ENCODE data around the gene SH2D6. TPM values are rescaled to one million over a fixed set of nuclear protein-coding genes. Genes with fewer than 3 reads are reported as not detected.

The SH2D6 gene
- total and polyA plus RNA-seq, 9 of the 15 experiments (the other 6 are each of a cell fraction or from before 2014, with no cell fraction given) = 0.07 to 0.76 (median 0.33) TPM; not detected in 2

DNA sequence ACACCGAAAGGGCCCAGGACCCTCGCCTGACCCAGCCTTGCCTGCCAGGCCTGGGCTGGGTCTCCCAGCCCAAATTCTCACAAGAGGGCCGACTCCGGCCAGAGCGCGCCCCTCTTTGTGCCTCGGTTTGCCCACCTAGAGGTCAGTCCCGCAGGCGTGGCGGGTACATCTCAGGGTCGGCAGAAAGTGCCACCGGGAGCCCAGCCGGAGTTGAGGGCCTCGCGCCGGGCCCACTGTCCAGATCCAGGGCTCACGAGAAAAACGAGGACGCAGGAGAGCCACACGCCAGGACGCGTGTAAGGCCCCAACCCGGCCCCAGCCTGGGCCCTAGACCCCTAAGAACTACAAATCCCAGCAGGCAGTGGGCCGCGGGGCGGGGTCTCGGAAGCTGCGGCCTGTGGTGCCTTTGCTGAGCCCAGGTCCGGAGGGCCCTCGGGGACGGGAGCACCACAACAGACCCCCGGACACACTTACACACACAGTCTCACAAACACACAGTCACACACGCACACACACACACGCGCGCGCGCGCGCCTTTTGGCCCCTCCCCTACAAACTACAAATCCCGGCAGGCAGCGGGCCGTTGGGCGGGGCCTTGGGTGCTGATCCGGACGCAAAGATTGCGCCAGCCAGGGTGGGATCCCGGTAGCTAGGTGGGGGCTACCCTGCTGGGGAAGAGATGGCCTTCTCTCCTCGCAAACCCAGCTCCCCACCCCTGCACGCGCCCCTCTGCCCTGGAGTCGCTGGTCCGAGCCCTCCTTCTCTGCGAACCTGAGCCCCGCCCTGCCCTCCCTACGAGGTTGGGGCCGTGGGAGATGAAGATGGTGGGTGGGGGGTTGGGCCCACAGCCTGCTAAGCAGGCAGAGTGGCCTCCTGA lies at the start of gene SH2D6 (continued):
- TF ChIP-seq ETV1 (tag; conservative IDR thresholded peaks at IDR 0.05; ENCODE audit: low read depth) (no peak), CXXC5 (CRISPR knock-in tag; IDR thresholded peaks at IDR 0.05) (peak; percentile 81), ZKSCAN1 (IDR thresholded peaks at IDR 0.05; ENCODE audit: low read depth, low read length) (peak; percentile 52; the same call in 1 of the 2 replicates), PYGO2 (tag; IDR thresholded peaks at IDR 0.05) (no peak), HSF4 (CRISPR knock-in tag; IDR thresholded peaks at IDR 0.05; ENCODE audit: borderline replicate concordance) (no peak), POLR2H (tag; IDR thresholded peaks at IDR 0.05; ENCODE audit: low read depth) (peak; percentile 60), SMARCC2 (IDR thresholded peaks at IDR 0.05; ENCODE audit: low read depth) (no peak), ZFX (CRISPR knock-in tag; IDR thresholded peaks at IDR 0.05) (peak; percentile 100), PHF20 (IDR thresholded peaks at IDR 0.05; ENCODE audit: partially characterized antibody) (peak; percentile 69), NR2C1 (IDR thresholded peaks at IDR 0.05) (peak; percentile 57), NR2C1 (tag; IDR thresholded peaks at IDR 0.05) (peak; percentile 84), NEUROD1 (IDR thresholded peaks at IDR 0.05; ENCODE audit: borderline replicate concordance, low read depth, low read length, partially characterized antibody) (peak; percentile 21), STAT5B (CRISPR knock-in tag; IDR thresholded peaks at IDR 0.05) (no peak), FOXJ2 (tag; IDR thresholded peaks at IDR 0.05) (0 out of 2 replicates have a peak, but pooled peaks have one; percentile 50), CBFA2T2 (conservative IDR thresholded peaks at IDR 0.05) (no peak), MAZ (CRISPR knock-in tag; conservative IDR thresholded peaks at IDR 0.05 in 1 of 2, IDR thresholded peaks at IDR 0.05 in 1 of 2) (peak; percentile 87 to 96), ZNF212 (CRISPR knock-in tag; IDR thresholded peaks at IDR 0.05) (0 out of 2 replicates have a peak, but pooled peaks have one; percentile 9), NBN (IDR thresholded peaks at IDR 0.05; ENCODE audit: low read depth) (peak; percentile 29; the same call in 1 of the 2 replicates), ZKSCAN8 (CRISPR knock-in tag; IDR thresholded peaks at IDR 0.05) (0 out of 2 replicates have a peak, but pooled peaks have one; percentile 80)
- TF ChIP-seq, protein P1, sequence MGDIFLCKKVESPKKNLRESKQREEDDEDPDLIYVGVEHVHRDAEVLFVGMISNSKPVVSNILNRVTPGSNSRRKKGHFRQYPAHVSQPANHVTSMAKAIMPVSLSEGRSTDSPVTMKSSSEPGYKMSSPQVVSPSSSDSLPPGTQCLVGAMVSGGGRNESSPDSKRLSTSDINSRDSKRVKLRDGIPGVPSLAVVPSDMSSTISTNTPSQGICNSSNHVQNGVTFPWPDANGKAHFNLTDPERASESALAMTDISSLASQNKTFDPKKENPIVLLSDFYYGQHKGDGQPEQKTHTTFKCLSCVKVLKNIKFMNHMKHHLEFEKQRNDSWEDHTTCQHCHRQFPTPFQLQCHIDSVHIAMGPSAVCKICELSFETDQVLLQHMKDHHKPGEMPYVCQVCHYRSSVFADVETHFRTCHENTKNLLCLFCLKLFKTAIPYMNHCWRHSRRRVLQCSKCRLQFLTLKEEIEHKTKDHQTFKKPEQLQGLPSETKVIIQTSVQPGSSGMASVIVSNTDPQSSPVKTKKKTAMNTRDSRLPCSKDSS (IDR thresholded peaks at IDR 0.05; ENCODE audit: low read depth, partially characterized antibody) = no peak
- TF ChIP-seq, protein P2, sequence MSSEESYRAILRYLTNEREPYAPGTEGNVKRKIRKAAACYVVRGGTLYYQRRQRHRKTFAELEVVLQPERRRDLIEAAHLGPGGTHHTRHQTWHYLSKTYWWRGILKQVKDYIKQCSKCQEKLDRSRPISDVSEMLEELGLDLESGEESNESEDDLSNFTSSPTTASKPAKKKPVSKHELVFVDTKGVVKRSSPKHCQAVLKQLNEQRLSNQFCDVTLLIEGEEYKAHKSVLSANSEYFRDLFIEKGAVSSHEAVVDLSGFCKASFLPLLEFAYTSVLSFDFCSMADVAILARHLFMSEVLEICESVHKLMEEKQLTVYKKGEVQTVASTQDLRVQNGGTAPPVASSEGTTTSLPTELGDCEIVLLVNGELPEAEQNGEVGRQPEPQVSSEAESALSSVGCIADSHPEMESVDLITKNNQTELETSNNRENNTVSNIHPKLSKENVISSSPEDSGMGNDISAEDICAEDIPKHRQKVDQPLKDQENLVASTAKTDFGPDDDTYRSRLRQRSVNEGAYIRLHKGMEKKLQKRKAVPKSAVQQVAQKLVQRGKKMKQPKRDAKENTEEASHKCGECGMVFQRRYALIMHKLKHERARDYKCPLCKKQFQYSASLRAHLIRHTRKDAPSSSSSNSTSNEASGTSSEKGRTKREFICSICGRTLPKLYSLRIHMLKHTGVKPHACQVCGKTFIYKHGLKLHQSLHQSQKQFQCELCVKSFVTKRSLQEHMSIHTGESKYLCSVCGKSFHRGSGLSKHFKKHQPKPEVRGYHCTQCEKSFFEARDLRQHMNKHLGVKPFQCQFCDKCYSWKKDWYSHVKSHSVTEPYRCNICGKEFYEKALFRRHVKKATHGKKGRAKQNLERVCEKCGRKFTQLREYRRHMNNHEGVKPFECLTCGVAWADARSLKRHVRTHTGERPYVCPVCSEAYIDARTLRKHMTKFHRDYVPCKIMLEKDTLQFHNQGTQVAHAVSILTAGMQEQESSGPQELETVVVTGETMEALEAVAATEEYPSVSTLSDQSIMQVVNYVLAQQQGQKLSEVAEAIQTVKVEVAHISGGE (CRISPR knock-in tag; IDR thresholded peaks at IDR 0.05) = peak in 1 of 3 experiments; percentile 75; a peak in 3 of 6 replicates

Measured in K562 (cell line).